Neural cell (in vitro differentiated cells): ENCODE measurements around the gene LMO4. TPM values are rescaled to one million over a fixed set of nuclear protein-coding genes. Genes with fewer than 3 reads are reported as not detected.

Experiments
- H2AFZ ChIP-seq: fragments of 200-600, 300-800 bp; sonication (generic), shearing (Covaris generic); 2 replicates; pipeline ENCODE4 v1.6.0; 2014; ENCODE audit warnings: low read depth, mild to moderate bottlenecking, antibody characterized with exemption, low read length, moderate library complexity
- H3F3A ChIP-seq: fragments of 200-600 bp; shearing (Covaris generic); 2 replicates; pipeline ENCODE4 v1.6.1; 2016; ENCODE audit warnings: mild to moderate bottlenecking, moderate library complexity, mixed read lengths, antibody characterized with exemption, low read length; ENCODE audit not compliant: insufficient read depth, poor library complexity, severe bottlenecking
- H3K27ac ChIP-seq: fragments of 200-600, 300-800 bp; sonication (generic), shearing (Covaris generic); 2 replicates; pipeline ENCODE4 v1.5.1; 2014; ENCODE audit warnings: mild to moderate bottlenecking, low read length, moderate library complexity
- H3K27me3 ChIP-seq: fragments of 300-800, 200-600 bp; sonication (generic), shearing (Covaris generic); 2 replicates; pipeline ENCODE4 v1.6.0; 2014; ENCODE audit warnings: mild to moderate bottlenecking, low read depth, low read length, moderate library complexity; ENCODE audit not compliant: insufficient read depth
- H3K36me3 ChIP-seq: fragments of 300-800, 200-600 bp; sonication (generic), shearing (Covaris generic); 2 replicates; pipeline ENCODE4 v1.5.1; 2014; ENCODE audit warnings: mild to moderate bottlenecking, antibody characterized with exemption, low read length, moderate library complexity; ENCODE audit not compliant: insufficient read depth
- H3K4me2 ChIP-seq: fragments of 300-800, 200-600 bp; sonication (generic), shearing (Covaris generic); 2 replicates; pipeline ENCODE4 v1.6.0; 2014; ENCODE audit warnings: mild to moderate bottlenecking, low read length
- H3K4me3 ChIP-seq: fragments of 300-800, 200-600 bp; sonication (generic), shearing (Covaris generic); 2 replicates; pipeline ENCODE4 v1.5.1; 2014; ENCODE audit warnings: mild to moderate bottlenecking, low read length, moderate library complexity
- H3K79me2 ChIP-seq: fragments of 200-600 bp; shearing (Covaris generic); replicated peaks from 2 replicates; pipeline ENCODE4 v1.6.0; 2014; ENCODE audit warnings: mild to moderate bottlenecking, low read length, moderate library complexity; ENCODE audit not compliant: insufficient read depth
- H3K9ac ChIP-seq: fragments of 300-800, 200-600 bp; sonication (generic), shearing (Covaris generic); 2 replicates; pipeline ENCODE4 v1.6.1; 2016; ENCODE audit warnings: mild to moderate bottlenecking, low read length, mixed read lengths
- H3K9me2 ChIP-seq: fragments of 200-600 bp; shearing (Covaris generic); 2 replicates; pipeline ENCODE4 v1.6.1; 2016; ENCODE audit warnings: mild to moderate bottlenecking, low read length, mixed read lengths; ENCODE audit not compliant: insufficient read depth
- H3K9me3 ChIP-seq: fragments of 200-600, 300-800 bp; sonication (generic), shearing (Covaris generic); 2 replicates; pipeline ENCODE4 v1.6.1; 2016; ENCODE audit warnings: mild to moderate bottlenecking, mixed run types, low read length, moderate library complexity, mixed read lengths
- H4K20me1 ChIP-seq: fragments of 200-600 bp; shearing (Covaris generic); 2 replicates; pipeline ENCODE4 v1.6.1; 2016; ENCODE audit warnings: mild to moderate bottlenecking, mixed run types; ENCODE audit not compliant: insufficient read depth
- EP300 ChIP-seq: fragments of 450-650 bp; conservative IDR thresholded peaks from 2 replicates; pipeline ENCODE4 v1.6.1; 2014; ENCODE audit warnings: antibody characterized with exemption, mild to moderate bottlenecking, moderate library complexity; ENCODE audit not compliant: poor library complexity, severe bottlenecking
- EZH2 ChIP-seq: fragments of 200-600, 300-800 bp; shearing (Covaris generic), sonication (generic); IDR thresholded peaks from 2 replicates; pipeline ENCODE4 v1.6.1; 2014; ENCODE audit warnings: antibody characterized with exemption, low read length, borderline replicate concordance, mild to moderate bottlenecking; ENCODE audit not compliant: insufficient read depth, poor library complexity, severe bottlenecking
- MXI1 ChIP-seq: fragments of 450-650 bp; conservative IDR thresholded peaks from 2 replicates; pipeline ENCODE4 v1.6.1; 2014; ENCODE audit warnings: antibody characterized with exemption, mild to moderate bottlenecking; ENCODE audit not compliant: poor library complexity, severe bottlenecking
- POLR2AphosphoS5 ChIP-seq: IDR thresholded peaks from 2 replicates; pipeline ENCODE4 v1.6.1; 2012
- RAD21 ChIP-seq: fragments of 450-650 bp; conservative IDR thresholded peaks from 2 replicates; pipeline ENCODE4 v1.6.1; 2014; ENCODE audit warnings: antibody characterized with exemption, mild to moderate bottlenecking, moderate library complexity
- SMC3 ChIP-seq: fragments of 450-650 bp; conservative IDR thresholded peaks from 2 replicates; pipeline ENCODE4 v1.6.1; 2014; ENCODE audit warnings: antibody characterized with exemption, mild to moderate bottlenecking, moderate library complexity; ENCODE audit not compliant: poor library complexity
- TAF1 ChIP-seq: IDR thresholded peaks from 2 replicates; pipeline ENCODE4 v1.6.1; 2012; ENCODE audit warnings: low read depth
- polyA plus RNA-seq: library from polyadenylated mRNA; depleted of rRNA; stranded (reverse); fragments of >200 nt; gene quantifications from 2 replicates; pipeline ENCODE4 v1.2.3, GENCODE V29; 2014
- TF ChIP-seq, protein P1 (sequence below): fragments of 450-650 bp; IDR thresholded peaks from 2 replicates; pipeline ENCODE4 v1.5.1; 2014; ENCODE audit warnings: antibody characterized with exemption, mild to moderate bottlenecking, moderate library complexity; ENCODE audit not compliant: poor library complexity, severe bottlenecking
- TF ChIP-seq, protein P2 (sequence below): IDR thresholded peaks from 2 replicates; pipeline ENCODE4 v1.6.1; 2012; ENCODE audit warnings: borderline replicate concordance

LMO4 gene
- polyA plus RNA-seq, 1 donor from 2014 or later: 147 TPM

DNA sequence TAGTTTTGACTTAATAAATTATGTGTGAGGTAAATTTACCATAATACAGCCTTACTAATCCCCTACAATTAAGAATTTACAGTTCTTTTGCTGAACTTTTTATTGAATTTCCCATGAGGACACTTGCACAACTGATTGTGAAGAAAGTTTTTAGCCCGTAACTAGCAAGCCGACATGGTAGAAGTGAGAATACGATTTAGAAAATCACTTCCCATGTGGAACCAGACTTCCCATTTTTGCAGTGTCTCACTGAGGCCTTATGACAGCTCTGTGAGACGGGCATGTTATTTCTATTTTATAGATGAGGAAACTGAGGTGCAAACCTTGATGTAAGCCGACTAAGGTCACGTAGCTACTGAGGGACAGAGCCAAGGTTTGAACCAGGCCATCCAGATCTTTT lies 32.5 kb upstream of the LMO4 start:
- no peaks in the 10 kb centered on the region for H3K79me2 ChIP-seq
- no peak overlapping the region for H3K4me2 ChIP-seq
- H3F3A ChIP-seq: no peaks in the 10 kb centered on the region
- no peaks in the 10 kb centered on the region for H3K9me3 ChIP-seq
- H3K9me2 ChIP-seq: no peaks in the 10 kb centered on the region
- no peaks in the 10 kb centered on the region for H3K27me3 ChIP-seq
- no peak overlapping the region for H3K9ac ChIP-seq
- H3K4me3 ChIP-seq: no peak overlapping the region
- no peak overlapping the region for H3K27ac ChIP-seq
- H4K20me1 ChIP-seq: no peaks in the 10 kb centered on the region
- no peak overlapping the region for H2AFZ ChIP-seq
- H3K36me3 ChIP-seq: no peaks in the 10 kb centered on the region
- TF ChIP-seq, protein P1, sequence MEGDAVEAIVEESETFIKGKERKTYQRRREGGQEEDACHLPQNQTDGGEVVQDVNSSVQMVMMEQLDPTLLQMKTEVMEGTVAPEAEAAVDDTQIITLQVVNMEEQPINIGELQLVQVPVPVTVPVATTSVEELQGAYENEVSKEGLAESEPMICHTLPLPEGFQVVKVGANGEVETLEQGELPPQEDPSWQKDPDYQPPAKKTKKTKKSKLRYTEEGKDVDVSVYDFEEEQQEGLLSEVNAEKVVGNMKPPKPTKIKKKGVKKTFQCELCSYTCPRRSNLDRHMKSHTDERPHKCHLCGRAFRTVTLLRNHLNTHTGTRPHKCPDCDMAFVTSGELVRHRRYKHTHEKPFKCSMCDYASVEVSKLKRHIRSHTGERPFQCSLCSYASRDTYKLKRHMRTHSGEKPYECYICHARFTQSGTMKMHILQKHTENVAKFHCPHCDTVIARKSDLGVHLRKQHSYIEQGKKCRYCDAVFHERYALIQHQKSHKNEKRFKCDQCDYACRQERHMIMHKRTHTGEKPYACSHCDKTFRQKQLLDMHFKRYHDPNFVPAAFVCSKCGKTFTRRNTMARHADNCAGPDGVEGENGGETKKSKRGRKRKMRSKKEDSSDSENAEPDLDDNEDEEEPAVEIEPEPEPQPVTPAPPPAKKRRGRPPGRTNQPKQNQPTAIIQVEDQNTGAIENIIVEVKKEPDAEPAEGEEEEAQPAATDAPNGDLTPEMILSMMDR: no peak
- TF ChIP-seq, protein P2, sequence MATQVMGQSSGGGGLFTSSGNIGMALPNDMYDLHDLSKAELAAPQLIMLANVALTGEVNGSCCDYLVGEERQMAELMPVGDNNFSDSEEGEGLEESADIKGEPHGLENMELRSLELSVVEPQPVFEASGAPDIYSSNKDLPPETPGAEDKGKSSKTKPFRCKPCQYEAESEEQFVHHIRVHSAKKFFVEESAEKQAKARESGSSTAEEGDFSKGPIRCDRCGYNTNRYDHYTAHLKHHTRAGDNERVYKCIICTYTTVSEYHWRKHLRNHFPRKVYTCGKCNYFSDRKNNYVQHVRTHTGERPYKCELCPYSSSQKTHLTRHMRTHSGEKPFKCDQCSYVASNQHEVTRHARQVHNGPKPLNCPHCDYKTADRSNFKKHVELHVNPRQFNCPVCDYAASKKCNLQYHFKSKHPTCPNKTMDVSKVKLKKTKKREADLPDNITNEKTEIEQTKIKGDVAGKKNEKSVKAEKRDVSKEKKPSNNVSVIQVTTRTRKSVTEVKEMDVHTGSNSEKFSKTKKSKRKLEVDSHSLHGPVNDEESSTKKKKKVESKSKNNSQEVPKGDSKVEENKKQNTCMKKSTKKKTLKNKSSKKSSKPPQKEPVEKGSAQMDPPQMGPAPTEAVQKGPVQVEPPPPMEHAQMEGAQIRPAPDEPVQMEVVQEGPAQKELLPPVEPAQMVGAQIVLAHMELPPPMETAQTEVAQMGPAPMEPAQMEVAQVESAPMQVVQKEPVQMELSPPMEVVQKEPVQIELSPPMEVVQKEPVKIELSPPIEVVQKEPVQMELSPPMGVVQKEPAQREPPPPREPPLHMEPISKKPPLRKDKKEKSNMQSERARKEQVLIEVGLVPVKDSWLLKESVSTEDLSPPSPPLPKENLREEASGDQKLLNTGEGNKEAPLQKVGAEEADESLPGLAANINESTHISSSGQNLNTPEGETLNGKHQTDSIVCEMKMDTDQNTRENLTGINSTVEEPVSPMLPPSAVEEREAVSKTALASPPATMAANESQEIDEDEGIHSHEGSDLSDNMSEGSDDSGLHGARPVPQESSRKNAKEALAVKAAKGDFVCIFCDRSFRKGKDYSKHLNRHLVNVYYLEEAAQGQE: no peak
- no peak for TF ChIP-seq MXI1
- TF ChIP-seq POLR2AphosphoS5: no peak
- TF ChIP-seq TAF1: no peak
- TF ChIP-seq RAD21: no peak
- TF ChIP-seq EZH2: no peak
- no peak for TF ChIP-seq EP300
- no peak for TF ChIP-seq SMC3

- Histone ChIP-seq H3K4me3 (no peak overlapping the region), H3K27me3 (no peaks in the 10 kb centered on the region), H3K27ac (no peak overlapping the region), H3K36me3 (no peaks in the 10 kb centered on the region), H3K9me2 (no peaks in the 10 kb centered on the region), H3K9me3 (no peaks in the 10 kb centered on the region), H3F3A (no peaks in the 10 kb centered on the region), H3K9ac (no peak overlapping the region), H4K20me1 (no peaks in the 10 kb centered on the region), H2AFZ (no peak overlapping the region), H3K4me2 (no peak overlapping the region), H3K79me2 (no peaks in the 10 kb centered on the region)
- no peak for TF ChIP-seq MXI1
- no peak for TF ChIP-seq POLR2AphosphoS5
- TF ChIP-seq RAD21: no peak
- TF ChIP-seq SMC3: no peak
- TF ChIP-seq, protein P1: no peak
- no peak for TF ChIP-seq TAF1
- no peak for TF ChIP-seq EP300
- TF ChIP-seq, protein P2: no peak
- no peak for TF ChIP-seq EZH2
Observed at GRCh38 chr1:87299661-87300060, 29.0 kb upstream of the LMO4 start.
